ENCODE data around the gene TEPSIN. TPM values are rescaled to one million over a fixed set of nuclear protein-coding genes. Genes with fewer than 3 reads are reported as not detected.

TEPSIN gene
- total and polyA plus RNA-seq, 2 of the 13 experiments (the other 11 are each of a cell fraction or from before 2014, with no cell fraction given): 16.1 to 18.8 TPM

DNA sequence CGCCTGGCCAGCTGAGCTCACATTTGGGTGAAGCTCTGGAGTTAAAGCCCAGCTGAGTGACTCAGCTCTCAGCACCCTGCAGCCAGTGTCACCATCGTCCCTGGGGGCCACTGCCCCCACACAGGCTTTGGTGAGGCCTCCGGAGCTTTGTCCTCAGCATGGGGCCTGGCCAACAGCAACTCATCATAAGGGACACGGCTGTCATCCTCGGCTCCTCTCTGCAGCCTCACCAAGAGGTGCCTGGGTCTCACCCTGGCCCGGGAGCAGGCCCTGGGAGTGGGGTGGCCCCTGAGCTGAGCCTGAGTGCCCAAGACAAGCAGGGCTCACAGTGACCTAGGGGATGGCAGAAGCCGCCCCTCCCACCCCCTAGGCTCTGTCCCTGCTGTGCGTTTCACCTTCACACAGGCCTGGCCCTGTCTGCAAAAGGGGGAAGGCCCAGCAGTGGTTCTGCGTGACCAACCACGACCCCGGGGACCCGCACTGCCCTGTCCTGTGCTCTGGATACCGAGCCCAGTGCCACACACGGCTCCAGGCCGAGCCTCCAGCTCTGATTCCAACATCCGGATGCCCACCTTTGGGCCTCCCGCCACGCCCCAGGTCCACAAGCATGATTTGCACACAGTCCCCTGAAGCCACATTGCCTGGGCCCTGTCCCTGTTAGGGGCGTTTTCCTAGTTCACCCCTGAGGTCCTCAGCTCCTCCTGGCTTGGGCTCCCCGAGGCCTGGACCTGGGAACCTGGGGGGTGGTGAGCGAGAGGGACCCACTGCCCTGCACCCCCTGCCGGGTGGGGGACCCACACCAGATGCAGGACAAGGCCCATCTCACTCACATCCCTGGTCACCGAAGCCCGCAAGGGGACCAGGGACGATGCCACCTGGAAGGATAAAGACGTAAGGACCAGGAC lies 51.0 kb downstream of the TEPSIN start (continued):
- TF ChIP-seq AGO2 (optimal IDR thresholded peaks at IDR 0.05; ENCODE audit: low read depth, low read length): peak; percentile 65
- 0 out of 2 replicates have a peak, but pooled peaks have one; percentile 7 for TF ChIP-seq ZFY (CRISPR knock-in tag; IDR thresholded peaks at IDR 0.05)

DNA sequence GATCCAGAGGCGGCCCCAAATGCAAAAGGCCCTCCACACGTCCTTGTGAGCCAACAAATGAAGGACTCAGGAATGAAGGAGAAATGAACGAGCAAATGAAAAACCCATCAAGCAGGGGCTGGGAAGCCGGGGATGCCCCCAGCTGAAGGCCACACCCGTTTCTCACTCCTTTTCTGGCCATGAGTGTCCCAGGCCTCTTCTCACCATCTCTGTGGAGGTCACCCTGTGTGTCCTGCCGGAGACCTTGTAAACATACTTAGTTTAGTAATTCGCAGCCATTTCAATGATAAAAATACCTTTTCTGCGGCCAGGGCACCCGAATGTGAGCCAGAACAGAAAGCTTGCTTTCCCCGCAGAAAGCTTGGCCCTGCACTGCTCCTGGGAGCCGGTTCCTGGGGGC lies 51.7 kb downstream of the TEPSIN start:
- 89% methylated on average over 11 of the region's 11 CpGs for WGBS (ENCODE audit: low lambda C conversion rate)
- ChIA-PET POLR2A (no interaction called here), CTCF (ENCODE audit: low intra/inter-chr PET ratio, low total read pairs) (no interaction called here)
- DNase-seq (ENCODE audit: low spot score): no peak
- Histone ChIP-seq H3K27me3 (ENCODE audit: control insufficient read depth in 1 of 2, insufficient read depth in 2 of 2, low read length in 2 of 2) (peaks cover 6 to 24% of the 10 kb centered on the region in 2 experiments; a peak in 3 of 5 replicates), H3K79me2 (ENCODE audit: insufficient read depth, low read length) (no peaks in the 10 kb centered on the region), H3K4me3 (replicated peaks in 1 of 3; ENCODE audit: insufficient read depth in 1 of 3, low read depth in 2 of 3, low read length in 3 of 3) (no peak overlapping the region), H3K4me1 (ENCODE audit: insufficient read depth, low read length) (peaks cover 24% of the 10 kb centered on the region), H4K20me1 (ENCODE audit: insufficient read depth, low read length) (no peaks in the 10 kb centered on the region), H3K36me3 (replicated peaks in 1 of 2; ENCODE audit: control insufficient read depth in 1 of 2, insufficient read depth in 2 of 2, low read length in 2 of 2) (peaks cover 3 to 4% of the 10 kb centered on the region in 2 experiments; a peak in 2 of 5 replicates), H2AFZ (ENCODE audit: low read length) (no peak overlapping the region), H3K9ac (ENCODE audit: insufficient read depth, low read depth, low read length) (no peak overlapping the region), H3K27ac (ENCODE audit: extremely low read length, insufficient read depth, low read length) (no peak overlapping the region), H3K9me3 (ENCODE audit: low read length) (no peaks in the 10 kb centered on the region), H3K4me2 (ENCODE audit: low read depth, low read length) (no peak overlapping the region)
- no TSS peak for BruUV-seq (replicated peaks)
- in situ Hi-C loops (cut with HindIII; ENCODE audit: extremely low pct_ligation_motif_present, low pct_unique_long_range_greater_than_20kb): no loop called here
- FAIRE-seq: no peak
- TF ChIP-seq ATRX (CRISPR knock-in tag; IDR thresholded peaks at IDR 0.05; ENCODE audit: borderline replicate concordance) (no peak), ZBTB33 (CRISPR knock-in tag; IDR thresholded peaks at IDR 0.05) (no peak), SMAD3 (CRISPR knock-in tag; IDR thresholded peaks at IDR 0.05) (no peak), STAG1 (CRISPR knock-in tag; IDR thresholded peaks at IDR 0.05) (no peak), CCDC6 (CRISPR knock-in tag; IDR thresholded peaks at IDR 0.05) (no peak), ZNF275 (CRISPR knock-in tag; IDR thresholded peaks at IDR 0.05; ENCODE audit: borderline replicate concordance) (no peak), NFYB (CRISPR knock-in tag; IDR thresholded peaks at IDR 0.05) (no peak), ONECUT2 (CRISPR knock-in tag; IDR thresholded peaks at IDR 0.05) (no peak)
- TF ChIP-seq, protein P1, sequence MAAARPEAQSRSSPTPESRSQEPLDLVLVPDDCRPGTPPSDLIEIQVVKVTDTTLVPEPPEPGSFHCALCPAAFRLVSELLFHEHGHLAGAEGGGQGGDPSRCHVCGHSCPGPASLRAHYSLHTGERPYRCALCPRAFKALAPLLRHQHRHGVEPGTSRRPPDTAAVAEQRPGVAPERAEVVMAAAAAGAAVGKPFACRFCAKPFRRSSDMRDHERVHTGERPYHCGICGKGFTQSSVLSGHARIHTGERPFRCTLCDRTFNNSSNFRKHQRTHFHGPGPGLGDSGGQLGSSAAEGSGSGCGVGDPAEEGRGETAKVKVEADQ (CRISPR knock-in tag; IDR thresholded peaks at IDR 0.05; ENCODE audit: borderline replicate concordance): no peak
- no peak for ATAC-seq
- intact Hi-C loops (cut with micrococcal nuclease; ENCODE audit: unreplicated experiment): no loop called here
